Heart right ventricle (tissue), 16 donors: Measurements from ENCODE around the gene MEIOB. TPM values are rescaled to one million over a fixed set of nuclear protein-coding genes. Genes with fewer than 3 reads are reported as not detected.

Experiments
- ATAC-seq, 8 donors: fragments of 200-7000 bp; cut with Tn5 transposase; one replicate each; pipeline ENCODE4 v1.9.1; 2020; ENCODE audit warnings: mild to moderate bottlenecking in 8 of 8, moderate library complexity in 8 of 8, moderate number of reproducible peaks in 1 of 8
- DNase-seq, 2 donors: peaks; one replicate each; pipeline ENCODE4 v3.0.0-alpha.2; 2020
- H3K27ac ChIP-seq, 10 donors: fragments of 200-600 bp; sonication (generic) in 2 of 10; one replicate each; pipeline versions ENCODE4 v1.5.0 to v1.8.0; 2020 to 2022; ENCODE audit warnings: mild to moderate bottlenecking in 3 of 10
- H3K27me3 ChIP-seq, 7 donors: fragments of 200-600 bp; one replicate each; pipeline ENCODE4 v1.8.0; 2021 to 2022; ENCODE audit warnings: mild to moderate bottlenecking in 2 of 7
- H3K36me3 ChIP-seq, 9 donors: fragments of 200-600 bp; sonication (generic) in 1 of 9; one replicate each; pipeline versions ENCODE4 v1.5.0 to v1.8.0; 2020 to 2022; ENCODE audit warnings: mild to moderate bottlenecking in 2 of 9
- H3K4me1 ChIP-seq, 9 donors: fragments of 200-600 bp; sonication (generic) in 1 of 9; one replicate each; pipeline versions ENCODE4 v1.5.0 to v1.8.0; 2020 to 2022; ENCODE audit warnings: mild to moderate bottlenecking in 4 of 9
- H3K4me3 ChIP-seq, 10 donors: fragments of 200-600 bp; sonication (generic) in 2 of 10; one replicate each; pipeline versions ENCODE4 v1.5.0 to v1.8.0; 2020 to 2022; ENCODE audit warnings: mild to moderate bottlenecking in 7 of 10, moderate library complexity in 2 of 10
- H3K9me3 ChIP-seq, 11 donors: fragments of 200-600 bp in 10 of 11; sonication (generic) in 2 of 11; one replicate each; pipeline versions ENCODE4 v1.5.0 to v1.8.0; 2013 to 2022; ENCODE audit warnings: mild to moderate bottlenecking in 2 of 11, control low read depth in 1 of 11, moderate library complexity in 1 of 11
- CTCF ChIP-seq, 9 donors: fragments of 200-600 bp; sonication (generic) in 2 of 9; IDR thresholded peaks; one replicate each; pipeline versions ENCODE4 v1.5.0 to v1.8.0; 2021 to 2022; ENCODE audit warnings: antibody characterized with exemption in 9 of 9, mild to moderate bottlenecking in 5 of 9, moderate library complexity in 1 of 9
- WGBS, 2 donors: extraction: QIAGEN DNeasy Blood & Tissue Kit; methylation state at CpG; one replicate each; pipeline ENCODE4 v1.1.7; 2013; ENCODE audit warnings: inconsistent platforms in 1 of 2; 5-methylcytosine and 5-hydroxymethylcytosine counted together
- intact Hi-C, 10 donors: fragments of 100-400 bp; cut with DNase I; formaldehyde crosslinking; loops; one replicate each; pipeline versions ENCODE4 v1.11.1 to v1.14.2; 2022
- polyA plus RNA-seq, 2 donors: library from polyadenylated mRNA; stranded (reverse); fragments of 200-250 nt; gene quantifications; one replicate each; pipeline ENCODE4 v1.2.3, GENCODE V29; 2013
- total RNA-seq, 10 donors: library from RNA; stranded (reverse); fragmentation: NEBNext Ultra II Directional in 3 of 10; extraction: Animal tissue kit (Norgen Biotek cat#: 25700) in 3 of 10; gene quantifications; one replicate each; pipeline versions ENCODE4 v1.2.1 to v1.2.4, GENCODE V29; 2021 to 2023
- donor health status: Arrhythmogenic right ventricular cardiomyopathy.
- donor health status: ischemic (EF 13 %, LVEDD 7.1; RV severe dilation, severe dysfunction).
- donor health status: healthy with polysubstance abuse.
- donor health status: DM: no; HTN: yes; CAD: no.
- donor health status: DM: no; HTN: no; CAD: no.
- donor health status: ischemic (EF 25% LVEDD 6.9; RV normal size, moderate dysfunction).
- donor health status: ischemic (EF 25% LVEDD 5.7; RV mildly dilated, moderate dysfunction).
- donor health status: healthy.
- donor health status: DM: yes; HTN: yes; CAD: no.
- donor health status: Ischemic cardiomyopathy.
- donor health status: ischemic (EF 35%, LVEDD 5.7; RV mildly dilated, moderate dysfunction).
- donor health status: nonischemic (EF 11% LVEDD 7.7; RV severe dilation, severe dysfunction).
- donor health status: DM: yes; HTN: yes; CAD: no.
- donor health status: PGD.
- donor health status: ischemic (EF 29% LVEDD 5.4; RV normal size, mild dysfunction).
- donor health status: nonischemic (EF 23%, LVEDD 6.1; RV moderate dilation, normal function).

The MEIOB gene
- total and polyA plus RNA-seq, 12 donors, result not detected

- no peaks in the 10 kb centered on the region for H3K9me3 ChIP-seq
- H3K4me3 ChIP-seq, result no peak overlapping the region
- peaks cover 0 to 83% (median 55%) of the 10 kb centered on the region in 7 donors for H3K27me3 ChIP-seq
- ATAC-seq (no peak), DNase-seq (no peak)
- TF ChIP-seq CTCF (IDR thresholded peaks at IDR 0.05), result no peak
- no peak overlapping the region for H3K27ac ChIP-seq
- H3K4me1 ChIP-seq, result no peaks in the 10 kb centered on the region
- intact Hi-C loops, result no loop called here
- 62 to 69% methylated on average over 9 of the region's 9 CpGs for WGBS, 2 donors
- no peaks in the 10 kb centered on the region for H3K36me3 ChIP-seq
Observed at GRCh38 chr16:1908983-1909382, 37.0 kb upstream of the MEIOB start.

- Histone ChIP-seq H3K27ac (no peak overlapping the region), H3K9me3 (no peaks in the 10 kb centered on the region), H3K4me1 (no peaks in the 10 kb centered on the region), H3K36me3 (no peaks in the 10 kb centered on the region), H3K4me3 (no peak overlapping the region), H3K27me3 (peaks cover 0 to 76% (median 47%) of the 10 kb centered on the region in 7 donors)
- no peak for ATAC-seq
- intact Hi-C loops, result no loop called here
- DNase-seq, result no peak
- no peak for TF ChIP-seq CTCF (IDR thresholded peaks at IDR 0.05)
- WGBS, 2 donors, result 55 to 62% methylated on average over 17 of the region's 17 CpGs
Observed at GRCh38 chr16:1908184-1908583, 36.2 kb upstream of the MEIOB start.

GRCh38 chr16:1907226-1907860 lies 35.4 kb upstream of the MEIOB start:
- no peak overlapping the region for H3K4me3 ChIP-seq
- H3K27ac ChIP-seq, result no peak overlapping the region
- 68 to 71% methylated on average over 17 of the region's 17 CpGs for WGBS, 2 donors
- no peak for DNase-seq
- H3K9me3 ChIP-seq, result no peaks in the 10 kb centered on the region
- TF ChIP-seq CTCF (IDR thresholded peaks at IDR 0.05), result no peak
- intact Hi-C loops, result no loop called here
- H3K27me3 ChIP-seq, result peaks cover 0 to 76% (median 49%) of the 10 kb centered on the region in 7 donors
- no peaks in the 10 kb centered on the region for H3K36me3 ChIP-seq
- H3K4me1 ChIP-seq, result no peaks in the 10 kb centered on the region
- no peak for ATAC-seq

- intact Hi-C loops, result no loop called here
- H3K27me3 ChIP-seq, result peaks cover 0 to 73% (median 49%) of the 10 kb centered on the region in 7 donors
- TF ChIP-seq CTCF (IDR thresholded peaks at IDR 0.05), result no peak
- no peak overlapping the region for H3K4me3 ChIP-seq
- H3K9me3 ChIP-seq, result no peaks in the 10 kb centered on the region
- H3K27ac ChIP-seq, result no peak overlapping the region
- ATAC-seq (no peak), DNase-seq (no peak)
- H3K4me1 ChIP-seq, result no peaks in the 10 kb centered on the region
- no peaks in the 10 kb centered on the region for H3K36me3 ChIP-seq
- WGBS, 2 donors, result 69 to 80% methylated on average over 5 of the region's 5 CpGs
Observed at GRCh38 chr16:1906846-1907165, 34.8 kb upstream of the MEIOB start.
